Neural cell (in vitro differentiated cells): ENCODE results near the gene SPAG8. TPM values are rescaled to one million over a fixed set of nuclear protein-coding genes. Genes with fewer than 3 reads are reported as not detected.

Experiments used
- H2AFZ ChIP-seq: fragments of 200-600, 300-800 bp; sonication (generic), shearing (Covaris generic); 2 replicates; pipeline ENCODE4 v1.6.0; 2014; ENCODE audit warnings: low read depth, mild to moderate bottlenecking, antibody characterized with exemption, low read length, moderate library complexity
- H3F3A ChIP-seq: fragments of 200-600 bp; shearing (Covaris generic); 2 replicates; pipeline ENCODE4 v1.6.1; 2016; ENCODE audit warnings: mild to moderate bottlenecking, moderate library complexity, mixed read lengths, antibody characterized with exemption, low read length; ENCODE audit not compliant: insufficient read depth, poor library complexity, severe bottlenecking
- H3K27ac ChIP-seq: fragments of 200-600, 300-800 bp; sonication (generic), shearing (Covaris generic); 2 replicates; pipeline ENCODE4 v1.5.1; 2014; ENCODE audit warnings: mild to moderate bottlenecking, low read length, moderate library complexity
- H3K27me3 ChIP-seq: fragments of 300-800, 200-600 bp; sonication (generic), shearing (Covaris generic); 2 replicates; pipeline ENCODE4 v1.6.0; 2014; ENCODE audit warnings: mild to moderate bottlenecking, low read depth, low read length, moderate library complexity; ENCODE audit not compliant: insufficient read depth
- H3K36me3 ChIP-seq: fragments of 300-800, 200-600 bp; sonication (generic), shearing (Covaris generic); 2 replicates; pipeline ENCODE4 v1.5.1; 2014; ENCODE audit warnings: mild to moderate bottlenecking, antibody characterized with exemption, low read length, moderate library complexity; ENCODE audit not compliant: insufficient read depth
- H3K4me2 ChIP-seq: fragments of 300-800, 200-600 bp; sonication (generic), shearing (Covaris generic); 2 replicates; pipeline ENCODE4 v1.6.0; 2014; ENCODE audit warnings: mild to moderate bottlenecking, low read length
- H3K4me3 ChIP-seq: fragments of 300-800, 200-600 bp; sonication (generic), shearing (Covaris generic); 2 replicates; pipeline ENCODE4 v1.5.1; 2014; ENCODE audit warnings: mild to moderate bottlenecking, low read length, moderate library complexity
- H3K79me2 ChIP-seq: fragments of 200-600 bp; shearing (Covaris generic); replicated peaks from 2 replicates; pipeline ENCODE4 v1.6.0; 2014; ENCODE audit warnings: mild to moderate bottlenecking, low read length, moderate library complexity; ENCODE audit not compliant: insufficient read depth
- H3K9ac ChIP-seq: fragments of 300-800, 200-600 bp; sonication (generic), shearing (Covaris generic); 2 replicates; pipeline ENCODE4 v1.6.1; 2016; ENCODE audit warnings: mild to moderate bottlenecking, low read length, mixed read lengths
- H3K9me2 ChIP-seq: fragments of 200-600 bp; shearing (Covaris generic); 2 replicates; pipeline ENCODE4 v1.6.1; 2016; ENCODE audit warnings: mild to moderate bottlenecking, low read length, mixed read lengths; ENCODE audit not compliant: insufficient read depth
- H3K9me3 ChIP-seq: fragments of 200-600, 300-800 bp; sonication (generic), shearing (Covaris generic); 2 replicates; pipeline ENCODE4 v1.6.1; 2016; ENCODE audit warnings: mild to moderate bottlenecking, mixed run types, low read length, moderate library complexity, mixed read lengths
- H4K20me1 ChIP-seq: fragments of 200-600 bp; shearing (Covaris generic); 2 replicates; pipeline ENCODE4 v1.6.1; 2016; ENCODE audit warnings: mild to moderate bottlenecking, mixed run types; ENCODE audit not compliant: insufficient read depth
- EP300 ChIP-seq: fragments of 450-650 bp; conservative IDR thresholded peaks from 2 replicates; pipeline ENCODE4 v1.6.1; 2014; ENCODE audit warnings: antibody characterized with exemption, mild to moderate bottlenecking, moderate library complexity; ENCODE audit not compliant: poor library complexity, severe bottlenecking
- EZH2 ChIP-seq: fragments of 200-600, 300-800 bp; shearing (Covaris generic), sonication (generic); IDR thresholded peaks from 2 replicates; pipeline ENCODE4 v1.6.1; 2014; ENCODE audit warnings: antibody characterized with exemption, low read length, borderline replicate concordance, mild to moderate bottlenecking; ENCODE audit not compliant: insufficient read depth, poor library complexity, severe bottlenecking
- MXI1 ChIP-seq: fragments of 450-650 bp; conservative IDR thresholded peaks from 2 replicates; pipeline ENCODE4 v1.6.1; 2014; ENCODE audit warnings: antibody characterized with exemption, mild to moderate bottlenecking; ENCODE audit not compliant: poor library complexity, severe bottlenecking
- POLR2AphosphoS5 ChIP-seq: IDR thresholded peaks from 2 replicates; pipeline ENCODE4 v1.6.1; 2012
- RAD21 ChIP-seq: fragments of 450-650 bp; conservative IDR thresholded peaks from 2 replicates; pipeline ENCODE4 v1.6.1; 2014; ENCODE audit warnings: antibody characterized with exemption, mild to moderate bottlenecking, moderate library complexity
- REST ChIP-seq: IDR thresholded peaks from 2 replicates; pipeline ENCODE4 v1.6.1; 2012; ENCODE audit warnings: borderline replicate concordance
- SMC3 ChIP-seq: fragments of 450-650 bp; conservative IDR thresholded peaks from 2 replicates; pipeline ENCODE4 v1.6.1; 2014; ENCODE audit warnings: antibody characterized with exemption, mild to moderate bottlenecking, moderate library complexity; ENCODE audit not compliant: poor library complexity
- TAF1 ChIP-seq: IDR thresholded peaks from 2 replicates; pipeline ENCODE4 v1.6.1; 2012; ENCODE audit warnings: low read depth
- polyA plus RNA-seq: library from polyadenylated mRNA; depleted of rRNA; stranded (reverse); fragments of >200 nt; gene quantifications from 2 replicates; pipeline ENCODE4 v1.2.3, GENCODE V29; 2014
- TF ChIP-seq, protein P1 (sequence below): fragments of 450-650 bp; IDR thresholded peaks from 2 replicates; pipeline ENCODE4 v1.5.1; 2014; ENCODE audit warnings: antibody characterized with exemption, mild to moderate bottlenecking, moderate library complexity; ENCODE audit not compliant: poor library complexity, severe bottlenecking

SPAG8 gene
- polyA plus RNA-seq, 1 donor from 2014 or later, result 2.9 TPM

DNA sequence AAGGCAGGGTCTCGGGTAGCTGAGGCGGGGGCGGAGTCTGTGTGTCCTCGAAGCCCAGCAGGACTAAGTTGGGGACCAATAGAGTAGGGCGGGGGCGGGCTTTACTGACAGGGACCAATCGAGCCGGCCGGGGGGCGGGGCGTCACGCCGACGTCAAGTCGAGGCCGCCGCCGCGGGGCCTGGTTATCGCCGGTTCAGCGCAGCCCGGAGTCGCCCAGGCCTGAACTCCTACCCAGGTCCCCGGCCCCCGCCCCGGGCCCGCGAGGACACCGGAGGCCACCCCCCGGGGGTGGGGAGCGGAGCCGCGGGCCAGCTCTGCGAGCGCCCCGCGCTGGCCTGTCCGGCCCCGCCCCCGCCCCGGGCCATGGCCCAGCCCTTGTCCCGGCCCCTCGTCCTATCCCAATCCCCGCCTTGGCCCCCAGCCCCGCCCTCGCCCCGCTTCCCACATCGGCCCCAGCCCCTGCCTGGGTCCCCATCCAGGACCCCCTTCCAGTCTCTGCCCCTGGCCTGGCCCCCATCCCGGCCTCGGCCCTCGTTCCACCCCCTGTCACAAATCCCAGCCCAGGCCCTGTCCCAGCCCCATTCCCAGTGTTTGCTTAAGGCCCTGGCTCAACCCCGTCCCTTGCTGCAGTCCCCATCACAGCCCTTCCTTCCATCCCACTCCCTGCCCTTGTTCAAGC lies 17.2 kb upstream of the SPAG8 start, which contains the start of gene TMEM8B:
Gene TMEM8B (plus strand): TSS at position 145 of the 680 bp plus-strand sequence. CDS start 220 bp downstream, at position 365.
- TF ChIP-seq RAD21, result no peak
- no peak for TF ChIP-seq MXI1
- no peak for TF ChIP-seq EP300
- TF ChIP-seq POLR2AphosphoS5, result peak; percentile 88
- TF ChIP-seq EZH2, result no peak
- TF ChIP-seq TAF1, result peak; percentile 73
- peak; percentile 2 for TF ChIP-seq SMC3
- Histone ChIP-seq H3K4me3 (peak within 1 kb of the TSS; percentile 83), H3K9me3 (no peaks in the 10 kb centered on the region), H3K4me2 (peak within 1 kb of the TSS; percentile 84), H2AFZ (peak within 1 kb of the TSS; percentile 83), H3K27ac (peak within 1 kb of the TSS; percentile 61), H3K9me2 (no peaks in the 10 kb centered on the region), H3K36me3 (no peaks in the 10 kb centered on the region), H3K9ac (peak within 1 kb of the TSS; percentile 91), H3K79me2 (peaks cover 14% of the 10 kb centered on the region), H3F3A (no peaks in the 10 kb centered on the region), H4K20me1 (no peaks in the 10 kb centered on the region), H3K27me3 (no peaks in the 10 kb centered on the region)

DNA sequence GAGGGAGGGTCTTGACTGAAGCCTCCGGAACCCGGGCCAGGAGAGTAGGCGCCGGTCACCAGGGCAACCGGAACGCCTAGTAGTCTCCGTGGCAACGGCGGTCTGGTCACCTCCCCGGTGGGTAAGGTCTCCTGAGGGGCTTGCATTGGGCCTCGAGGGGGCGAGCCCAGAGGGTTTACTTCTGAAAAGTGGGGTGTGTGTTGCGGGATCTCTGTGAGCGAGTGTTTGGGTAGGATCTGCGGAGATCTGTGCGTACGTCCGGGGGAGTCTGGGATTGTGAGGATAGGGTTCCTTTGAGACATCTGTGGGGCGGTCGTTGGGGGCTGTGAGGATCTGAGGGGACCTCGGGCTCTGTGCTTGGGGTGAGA lies 16.6 kb upstream of the SPAG8 start, which contains the start of gene FAM221B:
Gene FAM221B (minus strand): TSS at position 17 of the 368 bp plus-strand sequence. CDS start 2,571 bp downstream, outside the sequence.
- Histone ChIP-seq H3K4me2 (peak within 1 kb of the TSS; percentile 84), H3K79me2 (peaks cover 14% of the 10 kb centered on the region), H3K9me3 (no peaks in the 10 kb centered on the region), H3K9me2 (no peaks in the 10 kb centered on the region), H2AFZ (peak within 1 kb of the TSS; percentile 83), H3K4me3 (peak within 1 kb of the TSS; percentile 83), H3K27me3 (no peaks in the 10 kb centered on the region), H4K20me1 (no peaks in the 10 kb centered on the region), H3K36me3 (no peaks in the 10 kb centered on the region), H3F3A (no peaks in the 10 kb centered on the region), H3K27ac (peak within 1 kb of the TSS; percentile 61), H3K9ac (peak within 1 kb of the TSS; percentile 91)
- TF ChIP-seq REST, result peak; percentile 23
- no peak for TF ChIP-seq RAD21
- TF ChIP-seq SMC3, result peak; percentile 7

DNA sequence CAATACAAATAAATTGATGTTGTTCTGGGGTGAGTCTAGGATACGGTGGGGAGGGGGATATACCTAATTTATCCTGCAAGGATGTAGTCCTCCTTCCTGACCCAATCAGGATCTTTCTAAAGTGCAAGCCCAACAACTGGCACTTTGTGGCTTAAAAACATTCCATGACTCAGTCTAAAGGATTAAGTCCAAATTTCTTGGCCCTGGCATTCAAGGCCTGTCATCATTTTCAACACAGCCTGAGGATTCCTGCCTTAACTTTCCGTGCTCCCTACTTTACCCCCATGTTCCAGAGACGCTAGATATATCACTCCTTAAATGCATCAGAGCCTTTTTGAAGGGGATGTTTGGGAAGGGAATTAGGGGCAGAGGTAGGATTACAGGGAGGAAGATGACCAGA lies 15.4 kb upstream of the SPAG8 start:
- TF ChIP-seq MXI1, result no peak
- TF ChIP-seq RAD21, result no peak
- TF ChIP-seq POLR2AphosphoS5, result no peak
- TF ChIP-seq SMC3, result no peak
- TF ChIP-seq REST, result no peak
- no peak for TF ChIP-seq EZH2
- TF ChIP-seq EP300, result no peak
- no peak for TF ChIP-seq TAF1
- TF ChIP-seq, protein P1, sequence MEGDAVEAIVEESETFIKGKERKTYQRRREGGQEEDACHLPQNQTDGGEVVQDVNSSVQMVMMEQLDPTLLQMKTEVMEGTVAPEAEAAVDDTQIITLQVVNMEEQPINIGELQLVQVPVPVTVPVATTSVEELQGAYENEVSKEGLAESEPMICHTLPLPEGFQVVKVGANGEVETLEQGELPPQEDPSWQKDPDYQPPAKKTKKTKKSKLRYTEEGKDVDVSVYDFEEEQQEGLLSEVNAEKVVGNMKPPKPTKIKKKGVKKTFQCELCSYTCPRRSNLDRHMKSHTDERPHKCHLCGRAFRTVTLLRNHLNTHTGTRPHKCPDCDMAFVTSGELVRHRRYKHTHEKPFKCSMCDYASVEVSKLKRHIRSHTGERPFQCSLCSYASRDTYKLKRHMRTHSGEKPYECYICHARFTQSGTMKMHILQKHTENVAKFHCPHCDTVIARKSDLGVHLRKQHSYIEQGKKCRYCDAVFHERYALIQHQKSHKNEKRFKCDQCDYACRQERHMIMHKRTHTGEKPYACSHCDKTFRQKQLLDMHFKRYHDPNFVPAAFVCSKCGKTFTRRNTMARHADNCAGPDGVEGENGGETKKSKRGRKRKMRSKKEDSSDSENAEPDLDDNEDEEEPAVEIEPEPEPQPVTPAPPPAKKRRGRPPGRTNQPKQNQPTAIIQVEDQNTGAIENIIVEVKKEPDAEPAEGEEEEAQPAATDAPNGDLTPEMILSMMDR, result no peak
- H3K9me3 ChIP-seq, result no peaks in the 10 kb centered on the region
- no peak overlapping the region for H3K4me2 ChIP-seq
- no peak overlapping the region for H3K27ac ChIP-seq
- H4K20me1 ChIP-seq, result no peaks in the 10 kb centered on the region
- no peak overlapping the region for H3K9ac ChIP-seq
- no peaks in the 10 kb centered on the region for H3F3A ChIP-seq
- no peaks in the 10 kb centered on the region for H3K27me3 ChIP-seq
- H3K9me2 ChIP-seq, result no peaks in the 10 kb centered on the region
- no peaks in the 10 kb centered on the region for H3K36me3 ChIP-seq
- H2AFZ ChIP-seq, result no peak overlapping the region
- peaks cover 14% of the 10 kb centered on the region for H3K79me2 ChIP-seq
- H3K4me3 ChIP-seq, result no peak overlapping the region
